ENCODE measurements around the gene NTM.

- TF ChIP-seq CTCF (IDR thresholded peaks at IDR 0.05) = no peak
- TF ChIP-seq POLR2A (IDR thresholded peaks at IDR 0.05) = no peak
Observed at GRCh38 chr11:132263875-132264274, 893.5 kb downstream of the NTM start.

Measured in adrenal gland (tissue), 5 donors.